Ovary (tissue), 9 donors: ENCODE results near the gene HAP1. TPM values are rescaled to one million over a fixed set of nuclear protein-coding genes. Genes with fewer than 3 reads are reported as not detected.
"Not testable (repeated sequence)": the region's sequence is repeated elsewhere in the genome, so short reads cannot be mapped to it uniquely, and the experiment has no call there.

Source experiments
- DNase-seq, 5 donors: peaks; one replicate each; pipeline ENCODE4 v3.0.0-alpha.2; 2019 to 2020
- H3K27ac ChIP-seq, 2 donors: fragments of 200-600 bp; one replicate each; pipeline versions ENCODE4 v1.5.1 to v1.8.0; 2019 to 2022
- H3K27me3 ChIP-seq: fragments of 200-600 bp; one replicate; pipeline ENCODE4 v1.8.0; 2022
- H3K36me3 ChIP-seq: fragments of 200-600 bp; sonication (generic); one replicate; pipeline ENCODE4 v1.5.1; 2019
- H3K4me1 ChIP-seq: one replicate; pipeline ENCODE4 v1.8.1; 2013; ENCODE audit warnings: mild to moderate bottlenecking, moderate library complexity; ENCODE audit not compliant: insufficient read depth
- H3K4me3 ChIP-seq: fragments of 200-600 bp; sonication (generic); one replicate; pipeline ENCODE4 v1.5.1; 2017
- H3K9me3 ChIP-seq, 2 donors: fragments of 200-600 bp in 1 of 2; sonication (generic) in 1 of 2; one replicate each; pipeline versions ENCODE4 v1.5.1 to v1.8.1; 2013 to 2019; ENCODE audit warnings: mild to moderate bottlenecking in 1 of 2, moderate library complexity in 1 of 2
- EP300 ChIP-seq: sonication (generic); formaldehyde crosslinking; IDR thresholded peaks from one replicate; pipeline ENCODE4 v1.6.1; 2017; ENCODE audit warnings: antibody characterized with exemption
- POLR2A ChIP-seq: fragments of 450-650 bp; IDR thresholded peaks from one replicate; pipeline ENCODE4 v1.6.1; 2017; ENCODE audit warnings: antibody characterized with exemption, mild to moderate bottlenecking, moderate library complexity
- WGBS, 3 donors: extraction: QIAGEN DNeasy Blood & Tissue Kit in 1 of 3; methylation state at CpG; one replicate each; pipeline versions ENCODE4 v1.1.5 to v1.1.7; 2013 to 2017; 5-methylcytosine and 5-hydroxymethylcytosine counted together
- intact Hi-C, 4 donors: fragments of 100-400 bp; cut with DNase I; formaldehyde crosslinking; loops; one replicate each; pipeline versions ENCODE4 v1.11.0 to v1.15.1; 2022 to 2023
- polyA plus RNA-seq, 2 donors: library from polyadenylated mRNA; stranded (reverse); fragments of 200-250 nt in 1 of 2; fragments of 350-450 nt in 1 of 2; fragmentation: Illumina TruSeq in 1 of 2; extraction: RNeasy Lipid Tissue Mini Kit (QIAGEN cat#74804) in 1 of 2; gene quantifications; one replicate each; pipeline ENCODE4 v1.2.3, GENCODE V29; 2013 to 2014
- total RNA-seq, 7 donors: library from RNA; depleted of rRNA in 2 of 7; stranded (reverse); fragments of >200 nt in 2 of 7; fragmentation: NEBNext Ultra II Directional in 3 of 7; extraction: Animal tissue kit (Norgen Biotek cat#: 25700) in 3 of 7; gene quantifications; one replicate each; pipeline versions ENCODE4 v1.1.0 to v1.2.4, GENCODE V29; 2016 to 2023
- TF ChIP-seq, protein P1 (sequence below), 3 donors: fragments of 450-650 bp in 2 of 3; fragments of 200-600 bp in 1 of 3; IDR thresholded peaks; one replicate each; pipeline versions ENCODE4 v1.5.1 to v1.8.0; 2016 to 2022; ENCODE audit warnings: antibody characterized with exemption in 3 of 3, mild to moderate bottlenecking in 1 of 3
- donor health status: DM: no; HTN: no; CAD: no; lungs with moderate emphysema.
- donor health status: DM: no; HTN: no; CAD: no.
- donor health status: Bipolar disorder and iron deficiency.
- donor health status: DM: yes; HTN: yes; CAD: no.
- donor health status: DM: no; HTN: no; CAD: no.
- donor health status: DM: yes; HTN: yes; CAD: no.

Gene HAP1
- total and polyA plus RNA-seq, 9 donors: 0.12 to 1.5 (median 0.56) TPM

GRCh38 chr17:41689497-41690299 is 44.7 kb downstream of the HAP1 start:
- peak overlapping the region; percentile 95 for H3K4me3 ChIP-seq
- WGBS, 3 donors: 2 to 3% (median 3%) methylated on average over 26 to 27 of the region's 27 CpGs
- no peak for TF ChIP-seq POLR2A
- TF ChIP-seq EP300: no peak
- TF ChIP-seq, protein P1, sequence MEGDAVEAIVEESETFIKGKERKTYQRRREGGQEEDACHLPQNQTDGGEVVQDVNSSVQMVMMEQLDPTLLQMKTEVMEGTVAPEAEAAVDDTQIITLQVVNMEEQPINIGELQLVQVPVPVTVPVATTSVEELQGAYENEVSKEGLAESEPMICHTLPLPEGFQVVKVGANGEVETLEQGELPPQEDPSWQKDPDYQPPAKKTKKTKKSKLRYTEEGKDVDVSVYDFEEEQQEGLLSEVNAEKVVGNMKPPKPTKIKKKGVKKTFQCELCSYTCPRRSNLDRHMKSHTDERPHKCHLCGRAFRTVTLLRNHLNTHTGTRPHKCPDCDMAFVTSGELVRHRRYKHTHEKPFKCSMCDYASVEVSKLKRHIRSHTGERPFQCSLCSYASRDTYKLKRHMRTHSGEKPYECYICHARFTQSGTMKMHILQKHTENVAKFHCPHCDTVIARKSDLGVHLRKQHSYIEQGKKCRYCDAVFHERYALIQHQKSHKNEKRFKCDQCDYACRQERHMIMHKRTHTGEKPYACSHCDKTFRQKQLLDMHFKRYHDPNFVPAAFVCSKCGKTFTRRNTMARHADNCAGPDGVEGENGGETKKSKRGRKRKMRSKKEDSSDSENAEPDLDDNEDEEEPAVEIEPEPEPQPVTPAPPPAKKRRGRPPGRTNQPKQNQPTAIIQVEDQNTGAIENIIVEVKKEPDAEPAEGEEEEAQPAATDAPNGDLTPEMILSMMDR (IDR thresholded peaks at IDR 0.05): peak; percentile 29 to 65 (median 59)
- H3K27me3 ChIP-seq: no peaks in the 10 kb centered on the region
- H3K4me1 ChIP-seq: no peaks in the 10 kb centered on the region
- peak overlapping the region; percentile 97 to 99 for H3K27ac ChIP-seq
- no peaks in the 10 kb centered on the region for H3K9me3 ChIP-seq
- no peaks in the 10 kb centered on the region for H3K36me3 ChIP-seq
- peak in 1 of 5 donors; percentile 44 for DNase-seq
- intact Hi-C loops: no loop called here

DNA sequence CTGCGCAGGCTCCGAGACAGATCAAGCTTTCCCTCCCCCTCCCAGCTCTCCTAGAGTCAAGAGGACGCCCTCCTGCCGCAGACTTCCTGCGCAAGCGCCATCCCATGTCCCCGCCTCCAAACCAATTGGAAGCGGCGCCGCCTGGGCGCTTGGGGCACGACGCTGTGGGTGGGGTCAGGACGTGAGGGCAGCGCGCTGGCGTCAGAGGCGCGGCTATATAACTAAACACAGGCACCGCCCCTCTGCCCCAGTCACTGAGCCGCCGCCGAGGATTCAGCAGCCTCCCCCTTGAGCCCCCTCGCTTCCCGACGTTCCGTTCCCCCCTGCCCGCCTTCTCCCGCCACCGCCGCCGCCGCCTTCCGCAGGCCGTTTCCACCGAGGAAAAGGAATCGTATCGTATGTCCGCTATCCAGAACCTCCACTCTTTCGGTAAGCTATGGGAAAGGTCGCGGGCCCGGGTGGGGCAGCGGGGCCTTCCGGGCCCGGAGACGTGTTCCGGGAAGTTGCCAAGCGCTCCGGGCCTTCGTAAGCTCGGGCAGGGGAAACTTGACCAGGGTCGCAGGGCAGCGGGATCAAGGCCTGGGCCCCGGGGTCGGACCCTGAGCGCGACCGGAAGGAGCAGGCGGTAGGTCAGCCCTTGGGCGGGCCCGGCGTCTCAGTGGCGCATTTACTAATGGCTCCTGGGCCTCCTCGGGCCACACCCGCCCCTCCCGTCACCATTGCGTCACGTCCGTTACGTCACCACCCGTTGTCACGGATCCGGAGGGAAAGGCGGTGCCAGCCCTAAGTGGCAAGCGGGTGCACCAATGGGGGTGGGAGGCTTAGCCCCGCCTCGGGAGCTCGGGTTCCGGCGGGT is 45.6 kb downstream of the HAP1 start, which contains the start of gene EIF1:
Gene EIF1, plus strand, starts transcription at position 245 of the 856 bp plus-strand sequence. Its CDS starts 154 bp downstream, at position 399.
- H3K9me3 ChIP-seq: no peaks in the 10 kb centered on the region
- no peaks in the 10 kb centered on the region for H3K4me1 ChIP-seq
- intact Hi-C loops: no loop called here
- H3K27me3 ChIP-seq: no peaks in the 10 kb centered on the region
- peak within 1 kb of the TSS; percentile 95 for H3K4me3 ChIP-seq
- H3K27ac ChIP-seq: peak within 1 kb of the TSS; percentile 97 to 99
- 0% methylated on average over 73 to 81 of the region's 81 CpGs for WGBS, 3 donors
- no peaks in the 10 kb centered on the region for H3K36me3 ChIP-seq
- peak; percentile 100 for DNase-seq
- TF ChIP-seq POLR2A (peak; percentile 100), EP300 (peak; percentile 95)
- TF ChIP-seq, protein P1 (IDR thresholded peaks at IDR 0.05): no peak

- intact Hi-C loops: no loop called here
- H3K27ac ChIP-seq: peak overlapping the region in 1 of 2 donors; percentile 99
- WGBS, 3 donors: 8 to 10% (median 9%) methylated on average over 23 of the region's 23 CpGs
- no peaks in the 10 kb centered on the region for H3K27me3 ChIP-seq
- H3K4me1 ChIP-seq: no peaks in the 10 kb centered on the region
- H3K36me3 ChIP-seq: no peaks in the 10 kb centered on the region
- peak overlapping the region; percentile 52 for H3K4me3 ChIP-seq
- H3K9me3 ChIP-seq: no peaks in the 10 kb centered on the region
- TF ChIP-seq, protein P1 (IDR thresholded peaks at IDR 0.05): no peak
- peak; percentile 53 to 71 (median 69) for DNase-seq
These were observed 46.4 kb downstream of the HAP1 start for GRCh38 chr17:41687828-41688640.

DNA sequence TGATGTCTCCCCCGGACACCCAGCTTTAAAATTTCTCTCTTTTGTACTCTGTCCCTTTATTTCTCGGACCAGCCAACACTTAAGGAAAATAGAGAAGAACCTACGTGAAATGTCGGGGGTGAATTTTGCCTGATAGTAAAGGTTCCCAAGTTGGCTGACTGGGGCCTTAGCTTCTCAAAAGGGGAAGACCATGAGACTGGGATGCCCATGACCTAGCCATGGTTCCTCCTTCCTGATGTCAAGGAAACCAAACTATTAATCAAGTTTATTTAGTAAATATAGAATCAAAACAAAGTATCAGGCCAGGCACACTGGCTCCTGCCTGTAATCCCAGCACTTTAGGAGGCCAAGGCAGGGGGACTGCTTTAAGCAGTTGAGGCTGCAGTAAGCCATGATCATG is 48.2 kb downstream of the HAP1 start:
- H3K36me3 ChIP-seq: no peaks in the 10 kb centered on the region
- TF ChIP-seq POLR2A: no peak
- no peak for TF ChIP-seq EP300
- TF ChIP-seq, protein P1 (IDR thresholded peaks at IDR 0.05): no peak
- H3K4me1 ChIP-seq: no peaks in the 10 kb centered on the region
- H3K27ac ChIP-seq: no peak overlapping the region
- H3K9me3 ChIP-seq: no peaks in the 10 kb centered on the region
- DNase-seq: no peak
- H3K4me3 ChIP-seq: no peak overlapping the region
- intact Hi-C loops: no loop called here
- H3K27me3 ChIP-seq: no peaks in the 10 kb centered on the region
- WGBS, 3 donors: 26 to 51% (median 29%) methylated on average over 4 of the region's 4 CpGs

- H3K9me3 ChIP-seq, H3K4me3 ChIP-seq, DNase-seq, H3K27me3 ChIP-seq, H3K4me1 ChIP-seq, intact Hi-C loops, H3K36me3 ChIP-seq, H3K27ac ChIP-seq: not testable (repeated sequence)
- 90 to 93% (median 92%) methylated on average over 13 of the region's 13 CpGs for WGBS, 3 donors
These were observed 48.7 kb downstream of the HAP1 start for GRCh38 chr17:41685753-41686152.
